HG02870 (cell line): ENCODE results near the gene ATXN2.
"Not testable (repeated sequence)": the region's sequence is repeated elsewhere in the genome, so short reads cannot be mapped to it uniquely, and the experiment has no call there.

Experiments used
- ATAC-seq: cut with Tn5 transposase; IDR thresholded peaks from one replicate; pipeline ENCODE4 v1.9.1; 2021; ENCODE audit warnings: mild to moderate bottlenecking, moderate library complexity; ENCODE audit not compliant: unreplicated experiment

The ATXN2 gene

GRCh38 chr12:111602348-111602747, 3.2 kb upstream of the ATXN2 start:
- no peak for ATAC-seq

GRCh38 chr12:111600986-111601385, 1.9 kb upstream of the ATXN2 start:
- ATAC-seq, result not testable (repeated sequence)

GRCh38 chr12:111600205-111600642, 1.1 kb upstream of the ATXN2 start:
- ATAC-seq, result no peak

DNA sequence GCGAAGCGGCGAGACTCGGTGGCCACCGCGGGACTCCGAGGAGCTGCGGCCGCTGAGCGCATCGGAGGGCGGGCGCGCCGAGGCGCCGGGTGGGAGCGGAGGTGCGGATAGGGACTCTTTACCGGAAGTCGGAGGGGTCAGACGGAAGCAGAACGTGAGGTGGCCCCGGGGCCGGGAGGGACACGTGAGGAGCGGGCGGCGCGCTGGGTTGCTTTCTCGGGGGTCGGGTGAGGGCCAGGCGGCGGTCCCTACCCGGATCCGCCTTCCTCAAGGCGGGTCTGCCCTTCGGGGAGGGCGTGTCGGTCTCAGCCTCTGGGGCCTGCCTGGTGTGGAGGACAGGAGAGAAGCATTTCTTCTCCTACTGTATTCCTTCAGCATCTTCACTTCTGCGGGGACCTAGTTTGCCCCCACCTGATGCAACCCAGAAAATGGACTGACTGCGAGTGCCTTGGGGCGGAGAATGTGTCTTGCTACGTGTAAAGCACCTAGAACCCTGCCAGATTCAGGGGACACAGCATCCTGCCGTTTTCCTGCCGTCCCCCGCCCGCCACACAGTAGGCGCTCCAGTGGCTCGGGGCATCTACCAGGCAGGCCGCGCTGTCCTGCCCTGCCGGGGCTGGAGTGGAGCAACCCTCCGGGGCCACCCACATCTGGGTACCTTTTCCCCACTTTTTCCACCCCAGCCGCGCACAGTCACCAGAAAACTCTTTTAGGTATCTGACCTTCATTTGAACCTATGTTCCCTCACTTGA, 514 bp upstream of the ATXN2 start:
- ATAC-seq, result peak; percentile 69

- no peak for ATAC-seq
Measured at GRCh38 chr12:111597831-111598636, 1.1 kb downstream of the ATXN2 start.

DNA sequence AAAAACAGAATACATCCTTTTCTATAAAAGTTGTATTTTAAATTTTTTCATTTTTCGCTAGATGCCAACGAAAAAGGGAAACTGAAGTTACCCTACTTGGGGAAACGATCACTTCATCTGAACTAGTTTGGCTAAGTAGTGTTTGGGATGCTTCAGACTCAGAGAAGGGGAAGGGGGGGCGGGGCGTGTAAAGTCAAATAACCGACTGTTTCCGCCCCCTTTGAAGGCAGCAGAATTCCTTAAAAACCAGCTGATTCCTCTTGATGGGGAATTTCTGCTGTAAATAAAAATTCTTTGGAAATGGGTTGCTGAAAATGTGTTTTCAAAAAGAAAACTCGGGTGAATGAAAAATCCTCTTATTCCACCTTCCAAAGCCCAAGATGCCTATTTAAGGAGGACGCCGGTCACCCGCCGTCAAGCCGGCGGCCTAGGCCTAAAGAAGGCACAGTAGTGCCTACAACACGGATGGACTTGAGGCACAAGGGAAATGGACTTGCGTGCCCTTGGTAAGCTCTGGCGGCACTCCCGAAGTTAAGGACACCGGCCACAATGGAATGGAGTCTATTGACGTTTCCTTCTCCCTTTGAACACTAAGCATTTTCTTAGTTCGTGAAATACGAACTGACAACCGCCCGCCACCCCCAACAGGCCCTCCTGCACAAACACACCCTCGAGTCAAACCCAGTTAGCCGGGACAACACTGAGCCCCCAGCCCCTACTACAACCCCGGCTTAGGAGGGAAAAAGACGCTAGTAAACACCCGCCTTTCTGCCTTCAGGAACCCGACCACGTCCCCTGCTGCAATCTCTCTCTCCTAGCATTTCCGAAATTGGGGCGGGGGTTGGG, 1.9 kb downstream of the ATXN2 start:
- no peak for ATAC-seq

GRCh38 chr12:111595341-111595835, 3.7 kb downstream of the ATXN2 start:
- not testable (repeated sequence) for ATAC-seq

GRCh38 chr12:111591399-111592010, 7.6 kb downstream of the ATXN2 start:
- ATAC-seq, result not testable (repeated sequence)

- no peak for ATAC-seq
Measured at GRCh38 chr12:111590552-111590951, 8.6 kb downstream of the ATXN2 start.

- no peak for ATAC-seq
Measured at GRCh38 chr12:111589601-111590000, 9.5 kb downstream of the ATXN2 start.

DNA sequence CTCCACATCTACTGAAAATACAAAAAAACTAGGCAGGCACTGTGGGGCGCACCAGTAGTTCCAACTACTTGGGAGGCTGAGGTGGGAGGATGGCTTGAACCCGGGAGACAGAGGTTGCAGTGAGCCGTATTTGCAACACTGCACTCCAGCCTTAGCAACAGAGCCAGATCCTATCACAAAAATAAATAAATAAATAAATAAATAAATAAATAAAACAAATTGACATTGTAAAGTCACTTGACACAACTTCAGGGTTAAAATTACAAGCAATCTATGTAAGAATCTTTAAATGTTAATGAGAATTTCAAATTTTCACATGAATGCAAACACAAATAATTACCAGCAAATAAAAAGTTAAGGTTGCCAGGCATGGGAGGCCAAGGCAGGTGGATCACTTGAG, 11.1 kb downstream of the ATXN2 start:
- no peak for ATAC-seq

GRCh38 chr12:111586986-111587385, 12.1 kb downstream of the ATXN2 start:
- ATAC-seq, result no peak

GRCh38 chr12:111585690-111586089, 13.4 kb downstream of the ATXN2 start:
- no peak for ATAC-seq

DNA sequence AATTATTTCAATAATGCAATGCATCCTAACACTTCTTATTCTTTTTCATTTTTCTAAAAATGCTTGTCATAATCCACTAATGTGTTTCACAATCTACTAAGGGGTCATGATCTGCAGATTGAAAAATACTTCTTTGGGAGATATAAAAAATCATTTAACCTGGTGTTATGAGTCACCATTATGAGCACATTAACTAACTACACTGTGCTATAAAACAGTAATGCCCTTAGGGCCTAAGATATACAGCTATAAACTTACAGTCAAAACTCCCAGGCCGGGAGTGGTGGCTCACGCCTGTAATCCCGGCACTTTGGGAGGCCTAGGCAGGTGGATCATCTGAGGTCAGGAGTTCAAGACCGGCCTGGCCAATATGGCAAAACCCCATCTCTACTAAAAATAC, 14.2 kb downstream of the ATXN2 start:
- no peak for ATAC-seq

GRCh38 chr12:111583506-111583905, 15.6 kb downstream of the ATXN2 start:
- not testable (repeated sequence) for ATAC-seq

DNA sequence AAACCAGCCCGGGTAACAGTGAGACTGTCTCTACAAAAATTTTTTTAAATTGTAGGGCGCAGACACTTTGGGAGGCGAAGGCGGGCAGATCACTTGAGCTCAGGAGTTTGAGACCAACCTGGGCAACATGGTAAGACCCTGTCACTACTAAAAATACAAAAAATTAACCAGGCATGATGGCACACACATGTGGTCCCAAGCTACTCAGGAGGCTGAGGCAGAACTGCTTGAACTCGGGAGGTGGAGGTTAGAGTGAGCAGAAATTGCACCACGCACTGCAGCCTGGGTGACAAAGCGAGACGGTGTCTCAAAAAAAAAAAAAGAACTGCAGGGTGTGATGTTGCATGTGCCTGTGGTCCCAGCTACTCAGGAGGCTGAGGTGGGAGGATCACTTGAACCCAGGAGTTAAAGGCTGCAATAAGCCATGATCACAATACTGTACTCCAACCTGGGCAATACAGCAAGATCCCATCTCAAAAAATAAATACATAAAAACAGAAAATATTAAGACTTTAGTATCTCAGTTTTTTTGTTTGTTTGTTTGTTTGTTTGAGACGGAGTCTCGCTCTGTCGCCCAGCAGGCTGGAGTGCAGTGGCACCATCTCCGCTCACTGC, 16.9 kb downstream of the ATXN2 start:
- no peak for ATAC-seq

GRCh38 chr12:111581434-111582132, 17.5 kb downstream of the ATXN2 start:
- no peak for ATAC-seq

GRCh38 chr12:111580737-111581136, 18.4 kb downstream of the ATXN2 start:
- no peak for ATAC-seq

DNA sequence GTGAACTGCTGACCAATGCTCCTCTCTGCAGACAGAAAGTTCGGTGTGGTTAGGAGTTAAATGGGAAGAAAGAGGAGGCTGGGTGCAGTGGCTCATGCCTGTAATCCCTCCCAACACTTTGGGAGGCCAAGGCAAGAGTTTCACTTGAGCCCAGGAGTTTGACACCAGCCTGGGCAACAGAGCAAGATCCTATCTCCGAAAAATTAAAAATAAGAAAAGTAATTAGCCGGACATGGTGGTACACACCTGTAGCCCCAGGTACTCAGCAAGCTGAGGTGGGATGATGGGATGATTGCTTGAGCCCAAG, 19.0 kb downstream of the ATXN2 start:
- ATAC-seq, result no peak

- ATAC-seq, result no peak
Measured at GRCh38 chr12:111578971-111579340, 20.2 kb downstream of the ATXN2 start.
